H1 (cell line): Measurements from ENCODE around the gene IP6K1. TPM values are rescaled to one million over a fixed set of nuclear protein-coding genes. Genes with fewer than 3 reads are reported as not detected.

ENCODE experiments used
- HDAC6 ChIP-seq: IDR thresholded peaks from one replicate; pipeline ENCODE4 v1.7.1; 2012; ENCODE audit warnings: low read depth, mild to moderate bottlenecking, inconsistent platforms, low read length, moderate library complexity
- JUN ChIP-seq: IDR thresholded peaks from 2 replicates; pipeline ENCODE4 v1.6.1; 2011; ENCODE audit warnings: low read depth, mild to moderate bottlenecking, improper control_type of control experiment, low read length
- POLR2AphosphoS5 ChIP-seq: IDR thresholded peaks from 2 replicates; pipeline ENCODE4 v1.6.1; 2011; ENCODE audit warnings: low read depth, low read length
- SAP30 ChIP-seq: fragments of 300-600 bp; sonication (generic); IDR thresholded peaks from 2 replicates; pipeline ENCODE4 v1.7.1; 2012; ENCODE audit warnings: low read length, moderate library complexity, mild to moderate bottlenecking, inconsistent platforms; ENCODE audit not compliant: insufficient read depth, insufficient replicate concordance
- polyA plus RNA-seq, 7 experiments: library from polyadenylated mRNA; depleted of rRNA in 3 of 7; stranded (reverse) in 5 of 7; unstranded in 2 of 7; fragments of >200 nt in 5 of 7; fragments of 200-250 nt in 2 of 7; gene quantifications; 1 replicate in 5 of 7; 2 replicates in 1 of 7; 4 replicates in 1 of 7; pipeline versions ENCODE4 v1.2.1 to v1.2.3, GENCODE V29; 2011 to 2013; ENCODE audit warnings: missing spikeins in 2 of 7, mixed read lengths in 2 of 7
- total RNA-seq: library from RNA; stranded (reverse); fragmentation: NEBNext Ultra II Directional; extraction: Animal tissue kit (Norgen Biotek cat#: 25700); gene quantifications from 2 replicates; pipeline ENCODE4 v1.2.1, GENCODE V29; 2021
- TF ChIP-seq, protein P1 (sequence below): IDR thresholded peaks from 2 replicates; pipeline ENCODE4 v1.6.1; 2011; ENCODE audit warnings: low read length, improper control_type of control experiment

Gene IP6K1
- total and polyA plus RNA-seq, 2 of the 8 experiments (the other 6 are each of a cell fraction or from before 2014, with no cell fraction given): 31.5 to 35.2 TPM

DNA sequence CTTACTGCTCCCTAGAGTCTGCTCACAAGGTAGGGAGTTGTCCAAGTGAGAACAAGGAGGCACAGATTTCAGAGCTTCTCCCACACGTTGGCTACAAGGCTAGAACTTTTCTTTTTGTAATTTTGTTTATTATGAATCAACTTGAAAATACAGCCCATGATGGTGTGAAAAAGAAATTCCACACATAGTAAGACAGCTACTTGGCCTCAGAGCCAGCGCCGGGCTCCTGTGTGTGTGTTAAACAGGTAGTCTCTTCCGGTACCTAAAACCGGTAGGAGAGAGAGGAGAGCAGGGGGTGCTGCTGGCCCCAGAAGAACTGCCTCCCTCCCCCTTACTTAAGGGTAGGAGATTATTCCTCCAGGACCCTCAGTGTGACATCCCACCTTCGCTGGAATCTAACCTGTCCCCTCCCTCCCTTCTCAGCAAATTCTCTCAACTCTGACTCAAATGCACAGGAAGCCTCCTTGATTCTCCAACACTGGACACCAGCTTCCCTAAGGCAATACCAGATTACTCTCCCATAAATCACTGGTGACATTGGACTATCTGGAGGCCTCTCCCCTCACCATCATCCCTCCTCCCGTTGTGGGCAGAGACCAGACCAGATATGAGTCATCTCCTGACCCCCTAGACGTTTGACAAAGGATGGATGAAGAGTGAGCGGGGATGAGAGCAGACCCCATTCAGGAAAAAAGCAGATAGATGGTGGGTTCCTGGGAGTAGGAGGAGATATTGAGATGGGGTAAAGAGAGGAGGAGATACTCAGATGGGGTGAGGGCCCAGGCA is 4.5 kb upstream of the IP6K1 start (continued):
- no peak for TF ChIP-seq HDAC6
- no peak for TF ChIP-seq SAP30
- TF ChIP-seq, protein P1, sequence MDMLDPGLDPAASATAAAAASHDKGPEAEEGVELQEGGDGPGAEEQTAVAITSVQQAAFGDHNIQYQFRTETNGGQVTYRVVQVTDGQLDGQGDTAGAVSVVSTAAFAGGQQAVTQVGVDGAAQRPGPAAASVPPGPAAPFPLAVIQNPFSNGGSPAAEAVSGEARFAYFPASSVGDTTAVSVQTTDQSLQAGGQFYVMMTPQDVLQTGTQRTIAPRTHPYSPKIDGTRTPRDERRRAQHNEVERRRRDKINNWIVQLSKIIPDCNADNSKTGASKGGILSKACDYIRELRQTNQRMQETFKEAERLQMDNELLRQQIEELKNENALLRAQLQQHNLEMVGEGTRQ: no peak
- no peak for TF ChIP-seq JUN
- no peak for TF ChIP-seq POLR2AphosphoS5
